Duodenal mucosa (tissue), 2 donors: Measurements from ENCODE around the gene PICK1.
A peak's percentile ranks its signal among the peaks of the same experiment; 100 is the strongest.
"Not testable (repeated sequence)": the region's sequence is repeated elsewhere in the genome, so short reads cannot be mapped to it uniquely, and the experiment has no call there.

Source experiments
- H3K27ac ChIP-seq: one replicate; pipeline ENCODE4 v1.7.0; 2013; ENCODE audit warnings: low read depth, low read length
- H3K27me3 ChIP-seq, 2 donors: one replicate each; pipeline ENCODE4 v1.7.0; 2013; ENCODE audit warnings: low read length in 2 of 2, control low read depth in 1 of 2; ENCODE audit not compliant: insufficient read depth in 2 of 2, control insufficient read depth in 1 of 2
- H3K36me3 ChIP-seq, 2 donors: one replicate each; pipeline ENCODE4 v1.7.0; 2013; ENCODE audit warnings: low read length in 2 of 2, control low read depth in 1 of 2; ENCODE audit not compliant: insufficient read depth in 2 of 2, control insufficient read depth in 1 of 2
- H3K4me1 ChIP-seq, 2 donors: one replicate each; pipeline ENCODE4 v1.7.0; 2013; ENCODE audit warnings: low read length in 2 of 2, control low read depth in 1 of 2; ENCODE audit not compliant: insufficient read depth in 2 of 2, control insufficient read depth in 1 of 2
- H3K4me3 ChIP-seq, 2 donors: one replicate each; pipeline ENCODE4 v1.7.0; 2013; ENCODE audit warnings: low read length in 2 of 2, low read depth in 1 of 2
- H3K9ac ChIP-seq, 2 donors: one replicate each; pipeline ENCODE4 v1.7.0; 2013; ENCODE audit warnings: low read length in 2 of 2, low read depth in 1 of 2
- H3K9me3 ChIP-seq, 2 donors: one replicate each; pipeline ENCODE4 v1.7.0; 2013; ENCODE audit warnings: low read length in 2 of 2, control low read depth in 1 of 2; ENCODE audit not compliant: control insufficient read depth in 1 of 2

The PICK1 gene

GRCh38 chr22:38031491-38031890 is 25.7 kb upstream of the PICK1 start:
- H3K27ac ChIP-seq = no peak overlapping the region
- no peaks in the 10 kb centered on the region for H3K36me3 ChIP-seq
- H3K9ac ChIP-seq = no peak overlapping the region
- H3K4me1 ChIP-seq = peaks cover 16 to 18% of the 10 kb centered on the region in 2 donors
- no peaks in the 10 kb centered on the region for H3K9me3 ChIP-seq
- no peaks in the 10 kb centered on the region for H3K27me3 ChIP-seq
- no peak overlapping the region for H3K4me3 ChIP-seq

GRCh38 chr22:38032681-38033521 is 24.3 kb upstream of the PICK1 start:
- no peaks in the 10 kb centered on the region for H3K9me3 ChIP-seq
- no peak overlapping the region for H3K27ac ChIP-seq
- no peak overlapping the region for H3K9ac ChIP-seq
- no peak overlapping the region for H3K4me3 ChIP-seq
- H3K27me3 ChIP-seq = no peaks in the 10 kb centered on the region
- no peaks in the 10 kb centered on the region for H3K36me3 ChIP-seq
- H3K4me1 ChIP-seq = peaks cover 16 to 18% of the 10 kb centered on the region in 2 donors

- Histone ChIP-seq H3K4me1 (peaks cover 16 to 18% of the 10 kb centered on the region in 2 donors), H3K36me3 (no peaks in the 10 kb centered on the region), H3K4me3 (no peak overlapping the region), H3K9me3 (no peaks in the 10 kb centered on the region), H3K9ac (peak overlapping the region in 1 of 2 donors; percentile 43), H3K27ac (peak overlapping the region; percentile 66), H3K27me3 (no peaks in the 10 kb centered on the region)
Observed at GRCh38 chr22:38033522-38034277, 23.5 kb upstream of the PICK1 start.

- Histone ChIP-seq H3K4me3 (no peak overlapping the region), H3K9ac (peak overlapping the region in 1 of 2 donors; percentile 43)
Observed at GRCh38 chr22:38034278-38034882, 22.8 kb upstream of the PICK1 start.

GRCh38 chr22:38034884-38035529 is 22.2 kb upstream of the PICK1 start:
- H3K4me1 ChIP-seq = peaks cover 12 to 16% of the 10 kb centered on the region in 2 donors
- H3K9me3 ChIP-seq = no peaks in the 10 kb centered on the region
- H3K4me3 ChIP-seq = no peak overlapping the region
- H3K36me3 ChIP-seq = no peaks in the 10 kb centered on the region
- no peak overlapping the region for H3K27ac ChIP-seq
- no peak overlapping the region for H3K9ac ChIP-seq
- H3K27me3 ChIP-seq = no peaks in the 10 kb centered on the region

More at GRCh38 chr22:38034278-38034882, 22.8 kb upstream of the PICK1 start:
- Histone ChIP-seq H3K9me3 (no peaks in the 10 kb centered on the region), H3K27ac (peak overlapping the region; percentile 66), H3K36me3 (no peaks in the 10 kb centered on the region), H3K4me1 (peaks cover 16 to 18% of the 10 kb centered on the region in 2 donors), H3K27me3 (no peaks in the 10 kb centered on the region)

GRCh38 chr22:38035530-38035885 is 21.7 kb upstream of the PICK1 start:
- Histone ChIP-seq H3K27ac (no peak overlapping the region), H3K36me3 (no peaks in the 10 kb centered on the region), H3K9ac (no peak overlapping the region), H3K27me3 (no peaks in the 10 kb centered on the region), H3K4me3 (no peak overlapping the region), H3K9me3 (no peaks in the 10 kb centered on the region), H3K4me1 (peaks cover 10 to 11% of the 10 kb centered on the region in 2 donors)

GRCh38 chr22:38036392-38037062 is 20.7 kb upstream of the PICK1 start:
- H3K9ac ChIP-seq = no peak overlapping the region
- peaks cover 9 to 10% of the 10 kb centered on the region in 2 donors for H3K4me1 ChIP-seq
- peak overlapping the region; percentile 14 for H3K27ac ChIP-seq
- H3K27me3 ChIP-seq = no peaks in the 10 kb centered on the region
- no peak overlapping the region for H3K4me3 ChIP-seq
- no peaks in the 10 kb centered on the region for H3K36me3 ChIP-seq
- no peaks in the 10 kb centered on the region for H3K9me3 ChIP-seq

GRCh38 chr22:38037367-38038150 is 19.6 kb upstream of the PICK1 start:
- peaks cover 9 to 10% of the 10 kb centered on the region in 2 donors for H3K4me1 ChIP-seq
- H3K27ac ChIP-seq, H3K9ac ChIP-seq, H3K27me3 ChIP-seq, H3K36me3 ChIP-seq, H3K9me3 ChIP-seq, H3K4me3 ChIP-seq: not testable (repeated sequence)

- no peak overlapping the region for H3K27ac ChIP-seq
- H3K4me3 ChIP-seq = no peak overlapping the region
- no peaks in the 10 kb centered on the region for H3K36me3 ChIP-seq
- H3K9ac ChIP-seq = no peak overlapping the region
- H3K9me3 ChIP-seq = no peaks in the 10 kb centered on the region
- H3K4me1 ChIP-seq = peaks cover 9 to 10% of the 10 kb centered on the region in 2 donors
- H3K27me3 ChIP-seq = no peaks in the 10 kb centered on the region
Observed at GRCh38 chr22:38038426-38038825, 18.8 kb upstream of the PICK1 start.
